ENCODE measurements around the gene SLC45A2. TPM values are rescaled to one million over a fixed set of nuclear protein-coding genes. Genes with fewer than 3 reads are reported as not detected.

The SLC45A2 gene
- polyA plus RNA-seq, 1 donor from 2014 or later: 1.2 TPM

GRCh38 chr5:34015120-34015822 is 30.8 kb upstream of the SLC45A2 start:
- Histone ChIP-seq H3K79me2 (replicated peaks; ENCODE audit: insufficient read depth, low read length) (no peaks in the 10 kb centered on the region), H3K27ac (ENCODE audit: low read length) (no peak overlapping the region), H3K36me3 (ENCODE audit: insufficient read depth, low read length) (no peaks in the 10 kb centered on the region), H3K27me3 (ENCODE audit: insufficient read depth, low read depth, low read length) (no peaks in the 10 kb centered on the region), H3K4me2 (ENCODE audit: low read length) (no peak overlapping the region), H3K9ac (ENCODE audit: low read length) (no peak overlapping the region), H3F3A (ENCODE audit: insufficient read depth, low read length, poor library complexity, severe bottlenecking) (no peaks in the 10 kb centered on the region), H2AFZ (ENCODE audit: low read depth, low read length) (no peak overlapping the region), H3K9me3 (ENCODE audit: low read length) (no peaks in the 10 kb centered on the region), H3K9me2 (ENCODE audit: insufficient read depth, low read length) (no peaks in the 10 kb centered on the region), H4K20me1 (ENCODE audit: insufficient read depth) (no peaks in the 10 kb centered on the region), H3K4me3 (ENCODE audit: low read length) (no peak overlapping the region)
- TF ChIP-seq RAD21 (conservative IDR thresholded peaks at IDR 0.05): no peak
- no peak for TF ChIP-seq SMC3 (conservative IDR thresholded peaks at IDR 0.05; ENCODE audit: poor library complexity)
- TF ChIP-seq TAF1 (IDR thresholded peaks at IDR 0.05; ENCODE audit: low read depth): no peak
- TF ChIP-seq CTCF (IDR thresholded peaks at IDR 0.05; ENCODE audit: poor library complexity, severe bottlenecking): no peak
- TF ChIP-seq EZH2 (IDR thresholded peaks at IDR 0.05; ENCODE audit: borderline replicate concordance, insufficient read depth, low read length, poor library complexity, severe bottlenecking): no peak
- no peak for TF ChIP-seq EP300 (conservative IDR thresholded peaks at IDR 0.05; ENCODE audit: poor library complexity, severe bottlenecking)
- TF ChIP-seq POLR2AphosphoS5 (IDR thresholded peaks at IDR 0.05): no peak

GRCh38 chr5:34014626-34015025 is 30.1 kb upstream of the SLC45A2 start:
- no peaks in the 10 kb centered on the region for H4K20me1 ChIP-seq (ENCODE audit: insufficient read depth)
- no peaks in the 10 kb centered on the region for H3K27me3 ChIP-seq (ENCODE audit: insufficient read depth, low read depth, low read length)
- H3K9me2 ChIP-seq (ENCODE audit: insufficient read depth, low read length): no peaks in the 10 kb centered on the region
- H3K27ac ChIP-seq (ENCODE audit: low read length): no peak overlapping the region
- no peak overlapping the region for H3K4me2 ChIP-seq (ENCODE audit: low read length)
- TF ChIP-seq POLR2AphosphoS5 (IDR thresholded peaks at IDR 0.05): no peak
- no peak for TF ChIP-seq MXI1 (conservative IDR thresholded peaks at IDR 0.05; ENCODE audit: poor library complexity, severe bottlenecking)
- TF ChIP-seq EZH2 (IDR thresholded peaks at IDR 0.05; ENCODE audit: borderline replicate concordance, insufficient read depth, low read length, poor library complexity, severe bottlenecking): no peak
- TF ChIP-seq TAF1 (IDR thresholded peaks at IDR 0.05; ENCODE audit: low read depth): no peak
- no peak for TF ChIP-seq EP300 (conservative IDR thresholded peaks at IDR 0.05; ENCODE audit: poor library complexity, severe bottlenecking)
- no peak for TF ChIP-seq RAD21 (conservative IDR thresholded peaks at IDR 0.05)
- no peak for TF ChIP-seq SMC3 (conservative IDR thresholded peaks at IDR 0.05; ENCODE audit: poor library complexity)
- no peak for TF ChIP-seq CTCF (IDR thresholded peaks at IDR 0.05; ENCODE audit: poor library complexity, severe bottlenecking)
- TF ChIP-seq REST (IDR thresholded peaks at IDR 0.05; ENCODE audit: borderline replicate concordance): no peak
- H2AFZ ChIP-seq (ENCODE audit: low read depth, low read length): no peak overlapping the region
- H3K4me3 ChIP-seq (ENCODE audit: low read length): no peak overlapping the region
- H3K9ac ChIP-seq (ENCODE audit: low read length): no peak overlapping the region
- H3K9me3 ChIP-seq (ENCODE audit: low read length): no peaks in the 10 kb centered on the region
- H3F3A ChIP-seq (ENCODE audit: insufficient read depth, low read length, poor library complexity, severe bottlenecking): no peaks in the 10 kb centered on the region
- H3K36me3 ChIP-seq (ENCODE audit: insufficient read depth, low read length): no peaks in the 10 kb centered on the region
- no peaks in the 10 kb centered on the region for H3K79me2 ChIP-seq (replicated peaks; ENCODE audit: insufficient read depth, low read length)

Measured in neural cell (in vitro differentiated cells).